GM12878 (cell line): ENCODE measurements around the gene SLC45A3. TPM values are rescaled to one million over a fixed set of nuclear protein-coding genes. Genes with fewer than 3 reads are reported as not detected.

Experiments used
- ATAC-seq: fragments of 200-7000 bp; cut with Tn5 transposase; 3 replicates; pipeline ENCODE4 v1.9.1; 2020; ENCODE audit warnings: mild to moderate bottlenecking, moderate library complexity
- BruUV-seq: library from RNA; stranded (reverse); fragments of 400-500 nt; replicated peaks from 2 replicates; lab custom pipeline; 2021; lab: Mats Ljungman, UMichigan
- CTCF ChIA-PET: fragments of 300-600 bp; sonication (Branson Sonifier 250); formaldehyde crosslinking; extraction: SDS; loops from one replicate; lab custom pipeline; 2021; ENCODE audit warnings: inconsistent platforms; lab: Yijun Ruan, JAX
- POLR2A ChIA-PET: fragments of 350-600 bp; formaldehyde crosslinking; extraction: SDS; loops from one replicate; lab custom pipeline; 2021; ENCODE audit warnings: inconsistent platforms; lab: Charles Lee
- RAD21 ChIA-PET: fragments of 300-600 bp; sonication (Branson Sonifier 250); formaldehyde crosslinking; loops from one replicate; lab custom pipeline; 2023; ENCODE audit warnings: antibody characterized with exemption; ENCODE audit not compliant: unreplicated experiment; lab: Charles Lee
- SMC1A ChIA-PET: fragments of 300-600 bp; sonication (Branson Sonifier 250); formaldehyde crosslinking; loops from one replicate; lab custom pipeline; 2023; ENCODE audit not compliant: unreplicated experiment, uncharacterized antibody; lab: Charles Lee
- DNase-seq: peaks from one replicate; pipeline ENCODE4 v3.0.0-alpha.2; 2011; ENCODE audit warnings: low read depth, low spot score
- FAIRE-seq: peaks from 3 replicates; lab custom pipeline; 2011; peaks lifted over from hg19 to GRCh38; lab: Jason Lieb, UNC
- H2AFZ ChIP-seq: 2 replicates; pipeline ENCODE4 v1.6.0; 2011; ENCODE audit warnings: low read depth, low read length, control low read depth; ENCODE audit not compliant: control insufficient read depth
- H3K27ac ChIP-seq: 2 replicates; pipeline ENCODE4 v1.5.1; 2011; ENCODE audit warnings: control low read depth; ENCODE audit not compliant: control insufficient read depth, insufficient read depth
- H3K27me3 ChIP-seq, 2 experiments: replicated peaks in 1 of 2; 2 replicates each; pipeline versions ENCODE4 v1.6.0 to v1.6.1; 2011; ENCODE audit warnings: low read length in 1 of 2; ENCODE audit not compliant: control insufficient read depth in 2 of 2, insufficient read depth in 2 of 2
- H3K36me3 ChIP-seq, 2 experiments: 2 replicates each; pipeline ENCODE4 v1.5.1; 2011; ENCODE audit warnings: low read length in 1 of 2; ENCODE audit not compliant: control insufficient read depth in 2 of 2, insufficient read depth in 2 of 2
- H3K4me1 ChIP-seq: 2 replicates; pipeline ENCODE4 v1.6.1; 2011; ENCODE audit warnings: mild to moderate bottlenecking, low read length, moderate library complexity, mixed read lengths; ENCODE audit not compliant: control insufficient read depth, insufficient read depth
- H3K4me2 ChIP-seq: 2 replicates; pipeline ENCODE4 v1.6.0; 2011; ENCODE audit warnings: control low read depth; ENCODE audit not compliant: control insufficient read depth, insufficient read depth
- H3K4me3 ChIP-seq: fragments of 200-600 bp; sonication (generic); 2 replicates; pipeline ENCODE4 v1.5.1; 2016
- H3K79me2 ChIP-seq: 2 replicates; pipeline ENCODE4 v1.6.0; 2011; ENCODE audit warnings: low read length; ENCODE audit not compliant: control insufficient read depth, insufficient read depth
- H3K9ac ChIP-seq: 2 replicates; pipeline ENCODE4 v1.8.0; 2011; ENCODE audit warnings: low read length, control low read depth, mixed read lengths; ENCODE audit not compliant: control insufficient read depth, insufficient read depth
- H3K9me3 ChIP-seq: replicated peaks from 3 replicates; pipeline ENCODE4 v1.5.1; 2011; ENCODE audit warnings: mild to moderate bottlenecking, low read length; ENCODE audit not compliant: control insufficient read depth, insufficient read depth
- H4K20me1 ChIP-seq: 2 replicates; pipeline ENCODE4 v1.6.0; 2011; ENCODE audit not compliant: control insufficient read depth, insufficient read depth
- CBX5 ChIP-seq: sonication (generic); IDR thresholded peaks from 2 replicates; pipeline ENCODE4 v1.6.1; 2016; ENCODE audit warnings: low read depth, moderate library complexity, mild to moderate bottlenecking, inconsistent platforms
- HCFC1 ChIP-seq: fragments of 150-350 bp; IDR thresholded peaks from 2 replicates; pipeline ENCODE4 v1.6.1; 2014; ENCODE audit warnings: low read length
- KAT2A ChIP-seq: conservative IDR thresholded peaks from 2 replicates; pipeline ENCODE4 v1.6.1; 2011; ENCODE audit warnings: low read depth, low read length; ENCODE audit not compliant: control insufficient read depth
- LARP7 ChIP-seq: fragments of 450-650 bp; IDR thresholded peaks from 2 replicates; pipeline ENCODE4 v1.6.1; 2017; ENCODE audit warnings: mild to moderate bottlenecking
- NFIC ChIP-seq: IDR thresholded peaks from 2 replicates; pipeline ENCODE4 v1.6.1; 2012; ENCODE audit warnings: low read depth, mild to moderate bottlenecking, inconsistent platforms, low read length, moderate library complexity
- SP1 ChIP-seq: IDR thresholded peaks from one replicate; pipeline ENCODE4 v1.6.1; 2011; ENCODE audit warnings: low read depth, low read length
- STAT1 ChIP-seq: fragments of 450-650 bp; conservative IDR thresholded peaks from 2 replicates; pipeline ENCODE4 v1.6.1; 2014; ENCODE audit warnings: antibody characterized with exemption, mild to moderate bottlenecking
- TAF1 ChIP-seq: IDR thresholded peaks from 2 replicates; pipeline ENCODE4 v1.6.1; 2011; ENCODE audit warnings: mild to moderate bottlenecking, low read depth, low read length, borderline replicate concordance
- TCF12 ChIP-seq: IDR thresholded peaks from 2 replicates; pipeline ENCODE4 v1.6.1; 2011; ENCODE audit warnings: low read depth, mild to moderate bottlenecking, low read length
- TCF3 ChIP-seq: IDR thresholded peaks from 2 replicates; pipeline ENCODE4 v1.6.1; 2012; ENCODE audit warnings: low read depth, mild to moderate bottlenecking, low read length, borderline replicate concordance; ENCODE audit not compliant: insufficient read depth
- ZNF384 ChIP-seq: IDR thresholded peaks from 2 replicates; pipeline ENCODE4 v1.6.1; 2012; ENCODE audit warnings: low read depth, mild to moderate bottlenecking, low read length, improper control_type of control experiment, borderline replicate concordance
- in situ Hi-C: fragments of 300-500 bp; cut with MboI; formaldehyde crosslinking; loops from 9 replicates; pipeline ENCODE4 v1.14.3; 2018; ENCODE audit warnings: mixed read lengths
- intact Hi-C: fragments of 100-400 bp; cut with micrococcal nuclease; formaldehyde crosslinking; loops from one replicate; pipeline ENCODE4 v1.14.2; 2022; ENCODE audit not compliant: unreplicated experiment
- polyA plus RNA-seq, 11 experiments: library from polyadenylated mRNA; depleted of rRNA in 4 of 11; unstranded in 6 of 11; stranded (reverse) in 5 of 11; fragments of >200 nt; fragmentation: Nextera tagmentation in 4 of 11; fragmentation: Illumina TruSeq in 1 of 11; extraction: Ambion mirVana in 4 of 11; extraction: Trizol in 1 of 11; gene quantifications; 1 replicate in 1 of 11; 2 replicates in 10 of 11; pipeline versions ENCODE4 v1.2.1 to v1.2.3, GENCODE V29; 2011 to 2016; ENCODE audit warnings: inconsistent platforms in 2 of 11, missing spikeins in 2 of 11, low read depth in 1 of 11
- total RNA-seq, 4 experiments: library from RNA; depleted of rRNA in 3 of 4; stranded (reverse); fragments of >200 nt in 3 of 4; fragmentation: Illumina TruSeq in 1 of 4; extraction: Trizol in 1 of 4; gene quantifications; 2 replicates each; pipeline versions ENCODE4 v1.2.1 to v1.2.3, GENCODE V29; 2013 to 2021
- TF ChIP-seq, protein P1 (sequence below): fragments of 450-650 bp; IDR thresholded peaks from 2 replicates; pipeline ENCODE4 v1.6.1; 2017; ENCODE audit warnings: borderline replicate concordance
- TF ChIP-seq, protein P2 (sequence below): fragments of 450-650 bp; IDR thresholded peaks from 2 replicates; pipeline ENCODE4 v1.6.1; 2016; ENCODE audit warnings: mild to moderate bottlenecking

SLC45A3 gene
- total and polyA plus RNA-seq, 10 of the 15 experiments (the other 5 are each of a cell fraction or from before 2014, with no cell fraction given): 0.26 to 10.3 (median 4.1) TPM

DNA sequence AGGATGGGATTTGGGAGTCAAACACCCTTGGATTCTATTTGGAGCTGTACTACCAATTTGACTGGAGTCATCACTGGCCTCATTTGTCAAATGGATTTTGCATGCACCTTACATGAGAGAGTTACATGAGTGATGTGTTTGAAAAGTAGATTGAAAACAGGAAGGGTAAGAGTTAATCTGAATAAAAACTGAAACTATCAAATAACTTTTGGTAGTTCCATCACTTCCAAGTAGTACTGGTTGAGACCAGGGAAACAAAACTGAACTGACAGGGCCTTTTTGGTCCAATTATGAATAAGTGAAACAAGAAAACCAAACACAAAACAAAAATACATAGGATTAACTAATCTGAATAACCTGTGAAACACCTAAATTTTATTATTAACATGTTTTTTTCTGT, 39.5 kb upstream of the SLC45A3 start:
- H3K27ac ChIP-seq: no peak overlapping the region
- FAIRE-seq (peak; percentile 23), ATAC-seq (peak; percentile 56), DNase-seq (no peak)
- TF ChIP-seq CBX5 (no peak), TCF12 (no peak), NFIC (0 out of 2 replicates have a peak, but pooled peaks have one; percentile 18), KAT2A (no peak), LARP7 (no peak), ZNF384 (no peak), TAF1 (no peak), STAT1 (no peak), SP1 (no peak), TCF3 (no peak), HCFC1 (no peak)
- TF ChIP-seq, protein P1, sequence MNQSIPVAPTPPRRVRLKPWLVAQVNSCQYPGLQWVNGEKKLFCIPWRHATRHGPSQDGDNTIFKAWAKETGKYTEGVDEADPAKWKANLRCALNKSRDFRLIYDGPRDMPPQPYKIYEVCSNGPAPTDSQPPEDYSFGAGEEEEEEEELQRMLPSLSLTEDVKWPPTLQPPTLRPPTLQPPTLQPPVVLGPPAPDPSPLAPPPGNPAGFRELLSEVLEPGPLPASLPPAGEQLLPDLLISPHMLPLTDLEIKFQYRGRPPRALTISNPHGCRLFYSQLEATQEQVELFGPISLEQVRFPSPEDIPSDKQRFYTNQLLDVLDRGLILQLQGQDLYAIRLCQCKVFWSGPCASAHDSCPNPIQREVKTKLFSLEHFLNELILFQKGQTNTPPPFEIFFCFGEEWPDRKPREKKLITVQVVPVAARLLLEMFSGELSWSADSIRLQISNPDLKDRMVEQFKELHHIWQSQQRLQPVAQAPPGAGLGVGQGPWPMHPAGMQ: no peak
- TF ChIP-seq, protein P2, sequence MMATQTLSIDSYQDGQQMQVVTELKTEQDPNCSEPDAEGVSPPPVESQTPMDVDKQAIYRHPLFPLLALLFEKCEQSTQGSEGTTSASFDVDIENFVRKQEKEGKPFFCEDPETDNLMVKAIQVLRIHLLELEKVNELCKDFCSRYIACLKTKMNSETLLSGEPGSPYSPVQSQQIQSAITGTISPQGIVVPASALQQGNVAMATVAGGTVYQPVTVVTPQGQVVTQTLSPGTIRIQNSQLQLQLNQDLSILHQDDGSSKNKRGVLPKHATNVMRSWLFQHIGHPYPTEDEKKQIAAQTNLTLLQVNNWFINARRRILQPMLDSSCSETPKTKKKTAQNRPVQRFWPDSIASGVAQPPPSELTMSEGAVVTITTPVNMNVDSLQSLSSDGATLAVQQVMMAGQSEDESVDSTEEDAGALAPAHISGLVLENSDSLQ: 0 out of 2 replicates have a peak, but pooled peaks have one; percentile 17
- in situ Hi-C loops (no loop called here), intact Hi-C loops (no loop called here)
- POLR2A ChIA-PET: interaction anchor here (1.3 kb wide), 1 partner anchor 22 kb away, joined by 3 read pairs; no protein-coding TSS in a partner anchor
- no peaks in the 10 kb centered on the region for H3K9me3 ChIP-seq
- no peak overlapping the region for H3K4me2 ChIP-seq
- no peaks in the 10 kb centered on the region for H4K20me1 ChIP-seq
- H3K9ac ChIP-seq: no peak overlapping the region
- H3K27me3 ChIP-seq: no peaks in the 10 kb centered on the region
- no TSS peak for BruUV-seq
- H3K4me3 ChIP-seq: no peak overlapping the region
- no peak overlapping the region for H2AFZ ChIP-seq
- SMC1A ChIA-PET: interaction anchor here (1.2 to 7.6 kb wide), 3 partner anchors 7 to 61 kb away, joined by 3 to 66 read pairs (median 4); no protein-coding TSS in a partner anchor
- CTCF ChIA-PET: interaction anchor here (1.8 to 6.1 kb wide), 3 partner anchors 9 to 62 kb away, joined by 7 to 59 read pairs (median 7); no protein-coding TSS in a partner anchor
- RAD21 ChIA-PET: interaction anchor here (0.6 kb wide), 1 partner anchor 62 kb away, joined by 4 read pairs; no protein-coding TSS in a partner anchor
- no peaks in the 10 kb centered on the region for H3K4me1 ChIP-seq
- H3K79me2 ChIP-seq: 0 out of 2 replicates have a peak, but pooled peaks cover 3% of the 10 kb centered on the region
- peaks cover 7 to 29% of the 10 kb centered on the region in 2 experiments for H3K36me3 ChIP-seq
